Activated T-cell treated with anti-CD3 and anti-CD28 coated beads, Interleukin-2, amount 50 U/mL, for 72 hours (primary cell): Measurements from ENCODE around the gene CCND2. TPM values are rescaled to one million over a fixed set of nuclear protein-coding genes. Genes with fewer than 3 reads are reported as not detected.

Experiments used
- ATAC-seq, 2 donors: fragments of 150-1000 bp; cut with Tn5 transposase; replicated peaks in 1 of 2; 2 replicates each; pipeline ENCODE4 v1.10.0; 2021; ENCODE audit warnings: moderate library complexity in 2 of 2, mild to moderate bottlenecking in 1 of 2
- DNase-seq, 2 donors: peaks; one replicate each; pipeline ENCODE4 v3.0.0; 2021 to 2022; ENCODE audit warnings: mixed read lengths in 1 of 2
- H3K27ac Mint-ChIP-seq: one replicate; pipeline ENCODE4 v1.8.0; 2022; ENCODE audit warnings: mild to moderate bottlenecking, moderate library complexity, mixed read lengths
- H3K27me3 Mint-ChIP-seq: one replicate; pipeline ENCODE4 v1.8.0; 2022; ENCODE audit warnings: low read depth, mixed read lengths
- H3K36me3 Mint-ChIP-seq, 2 donors: one replicate each; pipeline ENCODE4 v1.8.0; 2022; ENCODE audit warnings: mixed read lengths in 2 of 2, mild to moderate bottlenecking in 1 of 2; ENCODE audit not compliant: insufficient read depth in 2 of 2
- H3K4me1 Mint-ChIP-seq: one replicate; pipeline ENCODE4 v1.8.0; 2022; ENCODE audit warnings: low read depth, mixed read lengths
- H3K4me3 Mint-ChIP-seq, 2 donors: one replicate each; pipeline ENCODE4 v1.8.0; 2022; ENCODE audit warnings: mild to moderate bottlenecking in 2 of 2, mixed read lengths in 2 of 2, moderate library complexity in 2 of 2
- H3K9me3 Mint-ChIP-seq, 2 donors: one replicate each; pipeline ENCODE4 v1.8.0; 2022; ENCODE audit warnings: mixed read lengths in 2 of 2
- total RNA-seq, 2 donors: library from RNA; stranded (reverse); gene quantifications; one replicate each; pipeline ENCODE4 v1.2.3, GENCODE V29; 2022

CCND2 gene
- 100 to 1,000 TPM; 445 to 502 TPM for total RNA-seq

DNA sequence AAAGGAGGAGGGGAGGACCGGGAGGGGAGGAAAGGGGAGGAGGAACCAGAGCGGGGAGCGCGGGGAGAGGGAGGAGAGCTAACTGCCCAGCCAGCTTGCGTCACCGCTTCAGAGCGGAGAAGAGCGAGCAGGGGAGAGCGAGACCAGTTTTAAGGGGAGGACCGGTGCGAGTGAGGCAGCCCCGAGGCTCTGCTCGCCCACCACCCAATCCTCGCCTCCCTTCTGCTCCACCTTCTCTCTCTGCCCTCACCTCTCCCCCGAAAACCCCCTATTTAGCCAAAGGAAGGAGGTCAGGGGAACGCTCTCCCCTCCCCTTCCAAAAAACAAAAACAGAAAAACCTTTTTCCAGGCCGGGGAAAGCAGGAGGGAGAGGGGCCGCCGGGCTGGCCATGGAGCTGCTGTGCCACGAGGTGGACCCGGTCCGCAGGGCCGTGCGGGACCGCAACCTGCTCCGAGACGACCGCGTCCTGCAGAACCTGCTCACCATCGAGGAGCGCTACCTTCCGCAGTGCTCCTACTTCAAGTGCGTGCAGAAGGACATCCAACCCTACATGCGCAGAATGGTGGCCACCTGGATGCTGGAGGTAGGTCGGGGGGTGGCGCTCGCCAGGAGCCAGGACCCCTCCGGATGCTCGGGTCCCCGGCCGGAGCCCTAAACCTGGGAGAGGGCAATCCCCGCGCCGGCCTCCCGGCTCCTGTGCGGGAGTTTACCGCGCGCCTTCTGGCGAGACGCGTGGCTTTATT, at the start of gene CCND2:
Gene CCND2, plus strand, starts transcription at position 111 of the 744 bp plus-strand sequence. Its CDS starts 279 bp downstream, at position 390.
- no peaks in the 10 kb centered on the region for H3K27me3 Mint-ChIP-seq
- H3K9me3 Mint-ChIP-seq = no peaks in the 10 kb centered on the region
- peaks cover 41% of the 10 kb centered on the region for H3K4me1 Mint-ChIP-seq
- DNase-seq = peak; percentile 83 to 84
- peaks cover 27 to 42% of the 10 kb centered on the region in 2 donors for H3K36me3 Mint-ChIP-seq
- ATAC-seq = peak; percentile 12 to 25
- H3K27ac Mint-ChIP-seq = peak within 1 kb of the TSS; percentile 97
- peak within 1 kb of the TSS; percentile 98 to 99 for H3K4me3 Mint-ChIP-seq

DNA sequence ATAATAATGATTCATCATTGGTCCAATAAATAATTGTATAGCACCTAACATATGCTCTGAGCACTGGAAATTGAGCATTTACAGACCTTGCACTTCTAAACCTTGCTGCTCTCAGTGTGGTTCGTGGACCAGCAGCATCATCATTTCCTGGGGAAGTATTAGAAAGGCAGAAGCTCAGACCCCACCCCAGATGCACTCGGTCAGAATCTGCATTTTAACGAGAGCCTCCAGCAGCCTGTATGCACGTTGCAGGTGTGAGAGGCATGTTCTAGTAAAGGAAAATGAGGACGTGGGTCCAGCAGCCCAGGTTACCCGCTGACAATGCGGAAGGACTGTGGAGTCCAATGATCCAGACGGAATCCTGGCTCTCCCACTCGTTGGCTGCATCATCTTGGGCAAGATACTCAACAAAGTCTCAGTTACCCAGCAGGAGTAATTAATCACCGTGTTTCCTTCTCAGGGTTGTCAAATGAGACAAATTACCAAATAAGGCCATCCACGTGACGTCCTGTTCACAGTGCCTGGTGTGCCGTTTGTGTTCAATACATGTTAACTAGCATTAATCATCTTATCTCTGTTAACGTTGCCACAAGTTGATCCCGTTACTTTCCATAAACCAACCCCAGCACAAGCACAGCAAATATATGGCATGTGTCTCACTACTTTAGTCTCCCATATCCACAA, 49.2 kb upstream of the CCND2 start:
- H3K4me3 Mint-ChIP-seq = no peak overlapping the region
- no peak overlapping the region for H3K27ac Mint-ChIP-seq
- no peaks in the 10 kb centered on the region for H3K9me3 Mint-ChIP-seq
- ATAC-seq (no peak), DNase-seq (no peak)
- peaks cover 15% of the 10 kb centered on the region for H3K4me1 Mint-ChIP-seq
- no peaks in the 10 kb centered on the region for H3K36me3 Mint-ChIP-seq
- H3K27me3 Mint-ChIP-seq = peaks cover 6% of the 10 kb centered on the region

DNA sequence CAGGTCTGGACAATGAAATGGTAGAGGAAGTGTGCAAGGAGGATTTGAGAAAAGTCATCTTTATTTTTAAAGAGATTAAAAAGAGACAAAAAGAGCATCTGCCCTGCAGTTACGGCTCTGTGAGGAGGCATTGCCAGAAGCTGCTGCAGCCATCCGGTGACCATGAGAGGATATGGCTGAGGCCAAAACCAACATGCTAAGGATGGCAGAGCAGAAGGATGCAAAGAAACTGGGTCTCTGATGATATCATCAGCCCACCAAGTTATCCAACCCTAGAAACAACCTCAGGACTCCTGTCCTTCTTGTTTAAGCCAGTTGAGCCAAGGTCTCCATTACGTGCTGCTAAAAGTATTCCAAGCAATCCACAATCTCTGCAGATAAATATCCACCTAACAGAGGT, 48.0 kb upstream of the CCND2 start:
- no peak for ATAC-seq
- no peaks in the 10 kb centered on the region for H3K9me3 Mint-ChIP-seq
- no peaks in the 10 kb centered on the region for H3K36me3 Mint-ChIP-seq
- H3K4me3 Mint-ChIP-seq = no peak overlapping the region
- DNase-seq = no peak
- peaks cover 11% of the 10 kb centered on the region for H3K4me1 Mint-ChIP-seq
- peaks cover 6% of the 10 kb centered on the region for H3K27me3 Mint-ChIP-seq
- H3K27ac Mint-ChIP-seq = no peak overlapping the region

DNA sequence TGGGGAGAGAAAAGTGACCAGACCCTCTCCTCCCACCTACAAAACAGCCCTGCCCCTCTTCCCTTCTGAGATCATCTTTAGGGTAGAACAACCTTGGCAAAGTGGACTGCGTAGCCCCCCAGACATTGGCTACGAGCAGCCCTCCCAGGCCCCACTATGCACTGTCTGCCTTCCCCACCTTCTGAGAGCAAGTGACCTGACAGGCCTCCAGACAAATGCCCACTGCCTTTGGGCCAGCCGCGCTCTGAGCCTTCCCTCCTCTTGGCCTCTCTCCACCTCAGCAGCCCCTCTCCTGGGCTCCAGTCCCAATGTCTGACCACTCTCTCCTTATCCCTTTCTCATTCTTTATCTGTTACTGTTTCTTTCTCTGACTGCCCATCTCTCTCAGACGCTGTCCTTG, 46.5 kb upstream of the CCND2 start:
- no peaks in the 10 kb centered on the region for H3K9me3 Mint-ChIP-seq
- no peak overlapping the region for H3K4me3 Mint-ChIP-seq
- peaks cover 5% of the 10 kb centered on the region for H3K4me1 Mint-ChIP-seq
- ATAC-seq = no peak
- H3K27ac Mint-ChIP-seq = no peak overlapping the region
- DNase-seq = no peak
- peaks cover 6% of the 10 kb centered on the region for H3K27me3 Mint-ChIP-seq
- H3K36me3 Mint-ChIP-seq = no peaks in the 10 kb centered on the region

DNA sequence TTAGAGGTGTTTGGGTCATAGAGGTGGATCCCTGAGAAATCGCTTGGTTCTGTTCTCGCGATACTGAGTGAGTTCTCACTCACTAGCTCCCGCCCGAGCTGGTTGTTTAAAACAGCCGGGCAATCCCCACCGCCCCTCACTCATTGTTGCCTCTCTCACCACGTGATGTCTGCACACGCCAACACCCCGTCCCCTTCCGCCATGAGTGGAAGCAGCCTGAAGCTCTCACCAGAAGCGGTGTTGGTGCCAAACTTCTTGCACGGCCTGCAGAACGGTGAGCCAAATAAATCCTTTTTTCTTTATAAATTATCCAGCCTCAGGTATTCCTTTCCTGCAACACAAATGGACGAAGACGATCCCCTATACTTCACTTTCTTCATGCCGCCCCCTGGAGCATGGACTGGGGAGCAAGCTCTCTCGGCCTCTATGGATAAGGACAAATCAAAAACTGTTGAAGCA, 45.4 kb upstream of the CCND2 start:
- Mint-ChIP-seq H3K9me3 (no peaks in the 10 kb centered on the region), H3K4me3 (no peak overlapping the region), H3K27me3 (peaks cover 6% of the 10 kb centered on the region), H3K36me3 (no peaks in the 10 kb centered on the region), H3K4me1 (peaks cover 5% of the 10 kb centered on the region), H3K27ac (no peak overlapping the region)
- no peak for ATAC-seq
- no peak for DNase-seq

DNA sequence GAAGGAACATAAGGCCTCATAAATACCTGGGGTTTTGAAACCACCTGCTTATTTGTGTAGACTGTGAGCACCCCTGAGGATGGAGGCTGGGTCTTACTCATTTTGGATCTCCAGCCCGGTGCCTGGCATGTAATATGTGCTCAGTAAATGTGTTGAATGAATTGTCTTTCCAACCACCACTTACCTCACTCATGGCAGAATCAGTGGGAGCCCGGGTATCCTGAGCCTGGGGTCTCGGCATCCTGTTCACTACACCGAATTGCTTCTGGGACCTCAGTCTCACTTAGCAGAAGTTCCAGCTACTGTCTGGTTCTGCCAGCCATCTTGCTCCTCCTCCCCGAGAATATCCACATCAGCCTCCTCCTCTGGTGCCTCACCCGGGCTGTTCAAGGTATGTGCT, 43.0 kb upstream of the CCND2 start:
- Mint-ChIP-seq H3K9me3 (no peaks in the 10 kb centered on the region), H3K4me3 (no peak overlapping the region), H3K27ac (no peak overlapping the region), H3K36me3 (no peaks in the 10 kb centered on the region), H3K27me3 (peaks cover 6% of the 10 kb centered on the region), H3K4me1 (no peaks in the 10 kb centered on the region)
- ATAC-seq (no peak), DNase-seq (no peak)

DNA sequence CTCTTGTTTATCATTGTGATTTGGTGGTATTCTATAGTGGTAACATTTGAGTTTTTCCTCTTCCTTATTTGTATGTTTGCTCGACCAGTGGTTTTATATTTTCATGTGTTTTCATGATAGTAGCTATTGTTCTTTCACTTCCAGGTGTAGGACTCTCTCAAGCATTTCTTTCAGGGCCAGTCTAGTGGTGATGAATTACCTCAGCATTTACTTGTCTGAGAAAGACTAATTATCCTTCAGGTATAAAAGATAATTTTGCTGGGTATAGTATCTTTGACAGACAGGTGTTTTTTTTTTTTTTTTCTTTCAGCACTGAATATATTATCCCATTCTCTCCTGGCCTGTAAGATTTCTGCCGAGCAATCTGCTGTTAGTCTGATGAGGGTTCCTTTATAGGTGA, 35.0 kb upstream of the CCND2 start:
- peaks cover 30% of the 10 kb centered on the region for H3K27me3 Mint-ChIP-seq
- ATAC-seq = no peak
- H3K4me1 Mint-ChIP-seq = no peaks in the 10 kb centered on the region
- no peak overlapping the region for H3K27ac Mint-ChIP-seq
- no peak overlapping the region for H3K4me3 Mint-ChIP-seq
- peaks cover 15 to 35% of the 10 kb centered on the region in 2 donors for H3K36me3 Mint-ChIP-seq
- peaks cover 7 to 26% of the 10 kb centered on the region in 2 donors for H3K9me3 Mint-ChIP-seq
- DNase-seq = no peak

DNA sequence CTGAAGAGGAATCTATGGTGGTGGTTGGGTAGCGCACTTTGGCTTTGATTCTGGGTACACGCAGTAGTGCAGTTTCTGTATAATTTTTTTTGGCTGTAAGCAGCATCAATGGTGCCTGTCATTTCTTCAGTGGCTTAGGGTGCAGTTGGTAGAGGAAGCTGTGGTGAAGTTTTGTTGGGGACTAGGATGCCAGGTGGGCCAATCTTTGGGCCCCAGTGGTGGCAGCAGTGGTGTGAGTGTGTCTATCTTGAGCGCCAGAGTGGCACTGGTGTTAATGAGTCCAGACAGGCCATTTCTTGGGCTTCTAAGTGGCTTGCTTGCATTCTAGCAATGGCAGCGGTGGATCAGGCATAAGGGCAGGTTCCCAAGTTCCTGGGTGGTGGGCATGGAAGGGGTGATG, 33.8 kb upstream of the CCND2 start:
- H3K36me3 Mint-ChIP-seq = peaks cover 18 to 37% of the 10 kb centered on the region in 2 donors
- no peaks in the 10 kb centered on the region for H3K4me1 Mint-ChIP-seq
- DNase-seq = no peak
- H3K9me3 Mint-ChIP-seq = peaks cover 10 to 26% of the 10 kb centered on the region in 2 donors
- no peak for ATAC-seq
- H3K27ac Mint-ChIP-seq = no peak overlapping the region
- peaks cover 41% of the 10 kb centered on the region for H3K27me3 Mint-ChIP-seq
- H3K4me3 Mint-ChIP-seq = no peak overlapping the region

DNA sequence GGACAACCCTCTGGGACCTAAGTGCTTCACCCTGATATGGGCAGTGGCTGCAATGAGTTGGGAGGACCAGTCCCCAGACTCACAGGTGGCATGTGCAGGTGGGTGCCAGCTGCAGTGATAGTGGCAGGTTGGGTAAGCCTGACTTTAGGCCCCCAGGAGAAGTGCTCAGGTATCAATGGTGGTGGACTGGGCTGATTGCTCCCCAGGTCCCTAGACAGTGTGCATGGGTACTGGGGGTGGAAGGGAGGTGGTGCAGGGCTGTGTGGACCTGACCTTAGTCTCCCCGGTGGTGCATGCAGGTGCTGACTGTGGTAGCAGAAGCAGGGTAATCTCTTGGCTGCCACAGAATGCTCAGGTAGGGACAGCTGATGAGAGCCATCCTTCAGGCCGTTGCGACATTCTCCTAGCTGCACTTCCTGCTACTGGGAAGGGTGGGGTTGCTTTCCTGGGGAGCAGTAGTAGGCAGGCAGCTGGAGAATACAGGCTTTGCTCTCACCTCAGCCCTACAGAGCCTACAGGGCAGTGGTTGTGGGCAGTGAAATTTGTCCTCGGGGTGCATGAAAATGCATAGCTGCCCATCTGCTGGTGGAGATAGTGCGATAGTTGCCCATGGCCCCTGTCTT, 33.3 kb upstream of the CCND2 start:
- Mint-ChIP-seq H3K27me3 (peaks cover 45% of the 10 kb centered on the region), H3K4me1 (no peaks in the 10 kb centered on the region), H3K27ac (no peak overlapping the region), H3K36me3 (peaks cover 18 to 37% of the 10 kb centered on the region in 2 donors), H3K9me3 (peaks cover 10 to 26% of the 10 kb centered on the region in 2 donors), H3K4me3 (no peak overlapping the region)
- ATAC-seq = no peak
- no peak for DNase-seq

DNA sequence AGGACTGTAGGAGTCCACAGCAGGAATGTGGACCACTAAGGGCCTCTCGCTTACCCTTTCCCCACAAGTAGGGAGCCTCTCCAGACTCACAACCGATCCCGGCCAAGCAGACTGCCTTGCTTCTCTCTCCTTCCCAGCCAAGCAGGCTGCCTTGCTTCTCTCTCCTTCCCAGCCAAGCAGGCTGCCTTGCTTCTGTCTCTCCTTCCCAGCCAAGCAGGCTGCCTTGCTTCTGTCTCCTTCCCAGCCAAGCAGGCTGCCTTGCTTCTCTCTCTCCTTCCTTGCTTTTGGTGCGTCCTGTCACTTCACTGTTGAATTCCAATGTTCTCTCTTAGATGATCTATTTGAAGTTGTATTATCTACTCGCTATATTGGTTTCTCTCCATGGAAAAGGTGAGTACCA, 32.6 kb upstream of the CCND2 start:
- Mint-ChIP-seq H3K27ac (no peak overlapping the region), H3K4me3 (no peak overlapping the region), H3K4me1 (no peaks in the 10 kb centered on the region), H3K9me3 (peaks cover 10 to 26% of the 10 kb centered on the region in 2 donors), H3K27me3 (peaks cover 45% of the 10 kb centered on the region), H3K36me3 (peaks cover 18 to 37% of the 10 kb centered on the region in 2 donors)
- DNase-seq (no peak), ATAC-seq (no peak)

DNA sequence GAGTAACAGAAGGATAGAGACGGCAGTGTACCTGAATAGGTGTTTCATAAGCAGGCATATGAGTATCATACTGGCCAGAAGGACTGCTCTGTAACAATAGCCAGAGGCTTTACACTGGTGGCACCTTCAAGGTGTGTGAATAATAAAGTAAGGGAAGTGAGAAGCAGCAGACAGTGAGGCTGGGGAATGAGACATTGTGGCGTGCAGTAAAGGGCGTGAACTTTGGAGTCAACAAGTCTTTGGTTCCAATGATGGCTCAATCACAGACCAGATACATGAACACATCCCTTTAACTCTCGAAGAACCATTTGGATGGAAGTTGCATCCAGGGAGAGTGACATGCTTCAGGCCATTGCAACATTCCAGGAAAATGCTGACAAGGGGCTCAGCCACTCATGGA, 32.0 kb upstream of the CCND2 start:
- Mint-ChIP-seq H3K4me3 (no peak overlapping the region), H3K27me3 (peaks cover 45% of the 10 kb centered on the region), H3K27ac (no peak overlapping the region), H3K9me3 (peaks cover 10 to 26% of the 10 kb centered on the region in 2 donors), H3K36me3 (peaks cover 18 to 37% of the 10 kb centered on the region in 2 donors), H3K4me1 (no peaks in the 10 kb centered on the region)
- DNase-seq (no peak), ATAC-seq (no peak)

DNA sequence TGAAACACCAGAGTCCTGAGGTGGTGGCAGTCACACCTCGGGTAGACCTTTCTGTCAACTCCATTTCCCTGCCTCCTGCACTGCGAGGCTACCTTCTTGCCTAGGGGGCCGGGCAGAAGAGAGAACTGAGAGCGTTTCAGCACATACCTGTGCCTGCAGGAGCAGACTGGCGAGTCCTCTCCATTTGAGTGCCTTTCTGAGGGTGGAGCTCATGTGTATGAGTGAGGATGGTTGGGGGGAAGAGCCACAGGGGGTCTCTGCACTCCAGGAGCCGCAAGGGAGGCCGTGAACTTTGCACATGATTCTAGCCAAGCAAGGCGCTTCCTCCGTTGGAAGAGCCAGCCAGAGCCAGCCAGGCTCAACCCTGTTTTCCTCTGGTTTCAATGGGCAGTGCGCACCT, 31.0 kb upstream of the CCND2 start:
- Mint-ChIP-seq H3K4me1 (no peaks in the 10 kb centered on the region), H3K4me3 (no peak overlapping the region), H3K9me3 (peaks cover 8 to 20% of the 10 kb centered on the region in 2 donors), H3K27me3 (peaks cover 39% of the 10 kb centered on the region), H3K36me3 (peaks cover 15 to 28% of the 10 kb centered on the region in 2 donors), H3K27ac (no peak overlapping the region)
- DNase-seq (no peak), ATAC-seq (no peak)

DNA sequence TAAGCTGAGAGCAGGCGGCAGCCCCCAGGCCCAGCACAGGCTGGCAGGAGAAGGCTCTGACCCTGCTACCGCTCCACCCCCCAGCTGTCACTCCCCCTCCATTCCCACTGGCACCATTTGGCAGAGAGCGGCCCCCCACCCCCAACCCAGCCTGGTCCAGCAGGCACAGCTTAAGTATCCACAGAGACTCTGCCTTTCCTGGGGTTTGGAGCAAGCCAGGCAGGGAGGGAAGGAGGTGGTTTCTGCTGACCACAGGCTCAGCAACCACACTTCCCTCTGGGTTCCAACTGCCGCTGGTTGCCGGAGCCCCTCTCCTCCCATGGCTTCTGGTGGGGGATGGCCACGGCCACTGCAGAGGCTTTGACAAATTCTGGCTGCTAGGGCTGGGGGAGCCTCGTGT, 30.5 kb upstream of the CCND2 start:
- Mint-ChIP-seq H3K27me3 (peaks cover 39% of the 10 kb centered on the region), H3K36me3 (peaks cover 13 to 24% of the 10 kb centered on the region in 2 donors), H3K4me3 (no peak overlapping the region), H3K27ac (no peak overlapping the region), H3K9me3 (peaks cover 7 to 19% of the 10 kb centered on the region in 2 donors), H3K4me1 (no peaks in the 10 kb centered on the region)
- DNase-seq (no peak), ATAC-seq (no peak)
